Left lung (tissue), 10 donors: Measurements from ENCODE around the gene MGAT4A. TPM values are rescaled to one million over a fixed set of nuclear protein-coding genes. Genes with fewer than 3 reads are reported as not detected.

Experiments
- ATAC-seq: fragments of 200-7000 bp; cut with Tn5 transposase; one replicate; pipeline ENCODE4 v1.9.1; 2020; ENCODE audit warnings: moderate library complexity
- DNase-seq, 4 donors: peaks; one replicate each; pipeline ENCODE4 v3.0.0-alpha.2; 2013 to 2020
- H3K27ac ChIP-seq, 2 donors: fragments of 200-600 bp; sonication (generic) in 1 of 2; one replicate each; pipeline versions ENCODE4 v1.5.0 to v1.8.0; 2020 to 2021
- H3K27me3 ChIP-seq, 2 donors: fragments of 200-600 bp; sonication (generic) in 1 of 2; one replicate each; pipeline versions ENCODE4 v1.5.0 to v1.8.0; 2020 to 2021
- H3K36me3 ChIP-seq, 2 donors: fragments of 200-600 bp; sonication (generic) in 1 of 2; one replicate each; pipeline versions ENCODE4 v1.5.0 to v1.8.0; 2020 to 2021
- H3K4me1 ChIP-seq, 2 donors: fragments of 200-600 bp; one replicate each; pipeline ENCODE4 v1.8.0; 2021
- H3K4me3 ChIP-seq, 2 donors: fragments of 200-600 bp; sonication (generic) in 1 of 2; one replicate each; pipeline versions ENCODE4 v1.5.0 to v1.8.0; 2020 to 2021; ENCODE audit warnings: mild to moderate bottlenecking in 1 of 2
- H3K9me3 ChIP-seq, 2 donors: fragments of 200-600 bp; sonication (generic) in 1 of 2; one replicate each; pipeline versions ENCODE4 v1.5.0 to v1.8.0; 2020 to 2021
- intact Hi-C, 2 donors: fragments of 100-400 bp; cut with DNase I; formaldehyde crosslinking; loops; one replicate each; pipeline versions ENCODE4 v1.11.2 to v1.14.2; 2022
- polyA plus RNA-seq, 6 donors: library from polyadenylated mRNA; unstranded; fragments of 120-200 nt; gene quantifications; one replicate each; pipeline ENCODE4 v1.2.1, GENCODE V29; 2013; ENCODE audit not compliant: insufficient read length in 6 of 6
- total RNA-seq, 2 donors: library from RNA; stranded (reverse); fragmentation: NEBNext Ultra II Directional; extraction: Animal tissue kit (Norgen Biotek cat#: 25700); gene quantifications; one replicate each; pipeline ENCODE4 v1.2.1, GENCODE V29; 2021
- TF ChIP-seq, protein P1 (sequence below), 2 donors: fragments of 200-600 bp; sonication (generic) in 1 of 2; IDR thresholded peaks; one replicate each; pipeline versions ENCODE4 v1.5.0 to v1.8.0; 2021; ENCODE audit warnings: antibody characterized with exemption in 2 of 2
- donor health status: DM: no; HTN: yes; CAD: no.
- donor health status: DM: no; HTN: no; CAD: no.

Gene MGAT4A
- total and polyA plus RNA-seq, 8 donors: 15.4 to 79.8 (median 19.0) TPM

- TF ChIP-seq, protein P1, sequence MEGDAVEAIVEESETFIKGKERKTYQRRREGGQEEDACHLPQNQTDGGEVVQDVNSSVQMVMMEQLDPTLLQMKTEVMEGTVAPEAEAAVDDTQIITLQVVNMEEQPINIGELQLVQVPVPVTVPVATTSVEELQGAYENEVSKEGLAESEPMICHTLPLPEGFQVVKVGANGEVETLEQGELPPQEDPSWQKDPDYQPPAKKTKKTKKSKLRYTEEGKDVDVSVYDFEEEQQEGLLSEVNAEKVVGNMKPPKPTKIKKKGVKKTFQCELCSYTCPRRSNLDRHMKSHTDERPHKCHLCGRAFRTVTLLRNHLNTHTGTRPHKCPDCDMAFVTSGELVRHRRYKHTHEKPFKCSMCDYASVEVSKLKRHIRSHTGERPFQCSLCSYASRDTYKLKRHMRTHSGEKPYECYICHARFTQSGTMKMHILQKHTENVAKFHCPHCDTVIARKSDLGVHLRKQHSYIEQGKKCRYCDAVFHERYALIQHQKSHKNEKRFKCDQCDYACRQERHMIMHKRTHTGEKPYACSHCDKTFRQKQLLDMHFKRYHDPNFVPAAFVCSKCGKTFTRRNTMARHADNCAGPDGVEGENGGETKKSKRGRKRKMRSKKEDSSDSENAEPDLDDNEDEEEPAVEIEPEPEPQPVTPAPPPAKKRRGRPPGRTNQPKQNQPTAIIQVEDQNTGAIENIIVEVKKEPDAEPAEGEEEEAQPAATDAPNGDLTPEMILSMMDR (IDR thresholded peaks at IDR 0.05): no peak
- ATAC-seq (peak; percentile 43), DNase-seq (peak in 3 of 4 donors; percentile 19 to 81 (median 39))
- Histone ChIP-seq H3K4me3 (peak overlapping the region; percentile 96 to 100), H3K4me1 (peaks cover 27 to 53% of the 10 kb centered on the region in 2 donors), H3K27ac (peak overlapping the region; percentile 94 to 99), H3K36me3 (peaks cover 0 to 37% of the 10 kb centered on the region in 2 donors), H3K9me3 (no peaks in the 10 kb centered on the region), H3K27me3 (no peaks in the 10 kb centered on the region)
- intact Hi-C loops: no loop called here
Measured at GRCh38 chr2:98608962-98609604, 121.8 kb downstream of the MGAT4A start.

GRCh38 chr2:98608116-98608961 lies 122.6 kb downstream of the MGAT4A start, which contains the start of the genes COA5 and UNC50:
COA5 (minus strand) TSS chr2:98608512; CDS start chr2:98608405, 107 bp downstream.
UNC50 (plus strand) TSS chr2:98608589; CDS start chr2:98609760, 1,171 bp downstream.
- peak within 1 kb of the TSS; percentile 94 to 99 for H3K27ac ChIP-seq
- peak within 1 kb of the TSS; percentile 96 to 100 for H3K4me3 ChIP-seq
- ATAC-seq: peak; percentile 98
- H3K9me3 ChIP-seq: no peaks in the 10 kb centered on the region
- H3K27me3 ChIP-seq: no peaks in the 10 kb centered on the region
- peaks cover 0 to 37% of the 10 kb centered on the region in 2 donors for H3K36me3 ChIP-seq
- TF ChIP-seq, protein P1 (IDR thresholded peaks at IDR 0.05): no peak
- peak; percentile 89 to 97 (median 92) for DNase-seq
- intact Hi-C loops: no loop called here
- H3K4me1 ChIP-seq: peaks cover 27 to 53% of the 10 kb centered on the region in 2 donors

DNA sequence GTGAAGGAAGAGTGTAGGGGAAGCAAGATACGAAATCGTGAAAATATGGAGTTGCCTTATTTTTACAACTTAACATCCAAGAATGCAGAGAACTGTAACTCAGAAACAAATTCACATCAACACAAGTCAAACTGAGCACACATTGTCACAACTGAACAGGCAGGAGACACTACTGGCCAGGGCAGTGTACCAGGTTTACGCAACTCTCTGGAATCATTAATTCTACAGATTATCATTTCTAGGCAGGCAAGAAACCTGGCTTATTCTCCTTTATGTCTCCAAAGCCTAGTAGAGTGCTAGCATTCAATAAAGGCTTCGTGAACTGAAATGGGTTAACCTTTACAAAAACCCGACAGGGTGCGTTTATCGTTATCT lies 123.2 kb downstream of the MGAT4A start:
- intact Hi-C loops: no loop called here
- peaks cover 0 to 37% of the 10 kb centered on the region in 2 donors for H3K36me3 ChIP-seq
- H3K9me3 ChIP-seq: no peaks in the 10 kb centered on the region
- no peaks in the 10 kb centered on the region for H3K27me3 ChIP-seq
- peaks cover 27 to 55% of the 10 kb centered on the region in 2 donors for H3K4me1 ChIP-seq
- ATAC-seq: peak; percentile 20
- TF ChIP-seq, protein P1 (IDR thresholded peaks at IDR 0.05): no peak
- H3K27ac ChIP-seq: peak overlapping the region; percentile 94 to 99
- DNase-seq: no peak
- peak overlapping the region; percentile 96 to 100 for H3K4me3 ChIP-seq

GRCh38 chr2:98607104-98607503 lies 123.8 kb downstream of the MGAT4A start:
- intact Hi-C loops: no loop called here
- no peaks in the 10 kb centered on the region for H3K9me3 ChIP-seq
- no peaks in the 10 kb centered on the region for H3K27me3 ChIP-seq
- peaks cover 27 to 51% of the 10 kb centered on the region in 2 donors for H3K4me1 ChIP-seq
- ATAC-seq (no peak), DNase-seq (no peak)
- H3K4me3 ChIP-seq: peak overlapping the region in 1 of 2 donors; percentile 96
- TF ChIP-seq, protein P1 (IDR thresholded peaks at IDR 0.05): no peak
- no peak overlapping the region for H3K27ac ChIP-seq
- H3K36me3 ChIP-seq: peaks cover 0 to 37% of the 10 kb centered on the region in 2 donors

- H3K27ac ChIP-seq: no peak overlapping the region
- TF ChIP-seq, protein P1 (IDR thresholded peaks at IDR 0.05): no peak
- no peaks in the 10 kb centered on the region for H3K27me3 ChIP-seq
- H3K4me3 ChIP-seq: no peak overlapping the region
- ATAC-seq (no peak), DNase-seq (no peak)
- H3K4me1 ChIP-seq: peaks cover 27 to 48% of the 10 kb centered on the region in 2 donors
- intact Hi-C loops: no loop called here
- peaks cover 0 to 38% of the 10 kb centered on the region in 2 donors for H3K36me3 ChIP-seq
- H3K9me3 ChIP-seq: no peaks in the 10 kb centered on the region
Measured at GRCh38 chr2:98606431-98606830, 124.5 kb downstream of the MGAT4A start.
